NCI-H524 (cell line): ENCODE measurements around the gene ISG15.

Source experiments
- DNase-seq, 2 experiments: peaks; one replicate each; lab custom pipeline; 2025; lab: John Stamatoyannopoulos, UW

Gene ISG15

GRCh38 chr1:1013105-1013921, at the start of gene ISG15:
TSS of gene ISG15 (plus strand) at chr1:1013497. CDS start at chr1:1013574, 77 bp downstream.
- no peak for DNase-seq

DNA sequence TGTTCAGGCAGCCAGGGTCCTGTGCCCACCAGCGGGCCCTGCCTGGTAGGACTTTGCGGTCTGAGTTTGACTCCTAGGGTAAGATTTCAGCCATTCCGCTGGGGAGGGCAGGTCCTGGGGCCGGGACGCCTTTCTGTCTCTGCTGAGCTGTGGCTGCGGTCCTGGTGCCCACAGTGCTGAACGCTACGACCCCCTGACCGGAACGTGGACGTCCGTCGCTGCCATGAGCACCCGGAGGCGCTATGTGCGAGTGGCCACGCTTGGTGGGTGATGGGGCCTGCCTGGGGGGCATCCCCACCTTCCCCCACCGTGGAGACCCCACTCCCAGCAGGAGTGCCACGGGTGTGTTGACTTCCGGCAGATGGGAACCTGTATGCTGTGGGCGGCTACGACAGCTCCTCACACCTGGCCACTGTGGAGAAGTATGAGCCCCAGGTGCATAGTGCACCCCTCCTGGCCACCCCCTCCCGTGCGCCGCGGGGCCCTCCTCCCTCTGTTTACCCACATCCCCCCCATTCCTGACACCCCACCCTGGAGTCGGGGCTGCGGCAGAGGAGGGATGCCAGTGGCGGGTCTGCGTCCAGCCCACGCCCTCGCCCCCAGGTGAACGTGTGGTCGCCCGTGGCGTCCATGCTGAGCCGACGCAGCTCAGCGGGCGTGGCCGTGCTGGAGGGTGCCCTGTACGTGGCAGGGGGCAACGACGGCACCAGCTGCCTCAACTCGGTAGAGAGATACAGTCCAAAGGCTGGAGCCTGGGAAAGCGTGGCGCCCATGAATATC, 49.4 kb upstream of the ISG15 start:
- no peak for DNase-seq

DNA sequence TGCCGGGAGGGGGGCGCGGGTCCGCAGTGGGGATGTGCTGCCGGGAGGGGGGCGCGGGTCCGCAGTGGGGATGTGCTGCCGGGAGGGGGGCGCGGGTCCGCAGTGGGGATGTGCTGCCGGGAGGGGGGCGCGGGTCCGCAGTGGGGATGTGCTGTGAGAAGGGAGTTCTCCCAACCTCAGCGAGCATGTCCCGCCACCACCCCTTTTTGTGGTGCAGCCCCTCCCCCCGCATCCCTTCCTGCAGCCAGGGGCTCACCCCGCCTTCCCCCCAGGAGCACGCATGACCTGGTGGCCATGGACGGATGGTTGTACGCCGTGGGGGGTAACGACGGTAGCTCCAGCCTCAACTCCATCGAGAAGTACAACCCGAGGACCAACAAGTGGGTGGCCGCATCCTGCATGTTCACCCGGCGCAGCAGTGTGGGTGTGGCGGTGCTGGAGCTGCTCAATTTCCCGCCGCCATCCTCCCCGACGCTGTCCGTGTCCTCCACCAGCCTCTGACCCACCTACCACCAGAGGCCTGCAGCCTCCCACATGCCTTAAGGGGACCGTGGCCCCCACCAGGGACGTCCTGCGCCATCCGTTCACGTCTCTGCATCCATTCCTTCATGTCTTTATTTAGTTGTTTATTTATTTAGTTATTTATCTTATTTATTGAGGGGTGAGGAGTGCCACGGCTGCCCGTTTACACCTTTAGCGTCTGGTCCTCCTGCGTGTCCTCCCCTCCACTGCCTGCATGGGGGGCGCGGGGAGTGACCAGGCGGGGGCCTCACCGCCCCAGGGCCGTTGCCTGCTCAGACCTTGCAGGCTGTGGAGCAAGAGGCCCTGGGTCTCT, 48.4 kb upstream of the ISG15 start:
- DNase-seq, result no peak

- DNase-seq, result no peak
These were observed 47.7 kb upstream of the ISG15 start for GRCh38 chr1:965526-966134.

- DNase-seq, result no peak
These were observed 47.1 kb upstream of the ISG15 start, which contains the start of gene PLEKHN1 for GRCh38 chr1:966135-966703. TSS of gene PLEKHN1 (plus strand) at chr1:966482. CDS start at chr1:966532, 50 bp downstream.

GRCh38 chr1:966704-967300, 46.5 kb upstream of the ISG15 start:
- no peak for DNase-seq

- no peak for DNase-seq
These were observed 45.6 kb upstream of the ISG15 start for GRCh38 chr1:967466-968343.

- DNase-seq, result no peak
These were observed 43.9 kb upstream of the ISG15 start for GRCh38 chr1:969260-969855.

- DNase-seq, result no peak
These were observed 42.9 kb upstream of the ISG15 start for GRCh38 chr1:970242-970972.

DNA sequence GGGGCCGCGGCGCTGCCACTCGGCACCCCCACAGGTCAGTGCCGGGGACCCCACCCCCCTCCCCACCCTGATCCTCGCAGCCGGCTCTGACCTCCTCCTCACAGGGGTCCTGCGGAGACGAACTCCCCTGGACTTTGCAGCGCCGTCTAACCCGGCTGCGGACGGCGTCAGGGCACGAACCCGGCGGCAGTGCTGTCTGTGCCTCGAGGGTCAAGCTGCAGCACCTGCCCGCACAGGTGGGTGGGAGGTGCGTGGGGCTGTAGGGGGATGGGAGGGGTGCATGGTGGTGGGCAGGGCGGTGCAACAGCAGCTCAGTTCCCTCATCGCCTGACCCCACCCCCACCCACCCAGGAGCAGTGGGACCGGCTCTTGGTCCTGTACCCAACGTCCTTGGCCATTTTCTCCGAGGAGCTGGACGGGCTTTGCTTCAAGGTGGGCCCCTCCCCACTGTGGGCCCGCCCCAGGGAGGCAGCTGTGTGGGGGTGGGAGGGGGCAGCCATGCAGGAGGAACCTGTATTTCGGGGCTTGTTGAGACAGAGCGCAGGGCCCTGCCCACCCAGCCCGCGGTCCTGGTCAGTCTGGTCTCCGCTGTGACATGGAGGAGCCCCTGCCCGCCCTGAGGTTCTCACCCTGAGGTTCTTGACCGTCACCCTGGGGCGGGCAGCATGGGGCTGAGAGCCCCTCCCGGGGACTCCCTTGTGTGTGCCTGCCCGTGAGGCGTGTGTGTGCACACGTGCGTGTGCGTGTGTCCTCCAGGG, 42.1 kb upstream of the ISG15 start:
- no peak for DNase-seq

GRCh38 chr1:971751-972506, 41.4 kb upstream of the ISG15 start:
- no peak for DNase-seq

GRCh38 chr1:972726-973458, 40.4 kb upstream of the ISG15 start:
- no peak for DNase-seq

- DNase-seq, result no peak
These were observed 39.6 kb upstream of the ISG15 start for GRCh38 chr1:973459-974292.

- DNase-seq, result no peak
These were observed 39.0 kb upstream of the ISG15 start for GRCh38 chr1:974293-974640.

DNA sequence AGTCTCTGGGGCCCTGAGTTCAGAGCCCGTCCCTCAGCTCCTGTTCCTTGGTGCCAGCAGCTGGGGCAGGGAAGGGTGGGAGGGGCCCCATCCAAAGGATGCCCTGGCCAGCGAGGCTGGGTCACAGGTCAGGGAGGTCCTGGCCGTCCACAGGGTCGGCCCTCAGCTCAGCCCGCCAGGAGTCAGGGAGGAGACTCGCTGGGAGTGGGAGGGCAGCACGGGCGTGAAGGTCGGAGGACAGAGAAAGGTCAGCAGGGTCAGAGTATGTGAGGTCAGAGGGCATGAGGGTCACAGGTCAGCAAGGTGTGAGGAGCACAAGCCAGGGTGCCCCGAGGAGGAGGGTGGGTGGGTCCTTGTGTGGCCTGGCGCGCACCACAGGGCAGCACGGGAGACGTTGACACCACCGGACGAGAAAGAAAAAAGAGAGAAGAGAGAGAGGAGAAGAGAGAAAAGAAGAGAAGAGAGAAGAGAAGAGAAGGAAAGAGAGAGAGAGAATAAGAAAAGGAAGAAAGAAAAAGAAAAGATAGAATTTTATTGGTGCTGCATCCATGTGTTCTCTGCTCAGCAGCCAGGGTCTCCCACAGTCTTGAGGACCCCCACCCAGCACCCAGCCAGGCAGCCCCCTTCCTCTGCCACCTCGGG, 38.5 kb upstream of the ISG15 start:
- DNase-seq, result no peak
